CD4-positive, alpha-beta T cell (primary cell): Measurements from ENCODE around the gene MAJIN. TPM values are rescaled to one million over a fixed set of nuclear protein-coding genes. Genes with fewer than 3 reads are reported as not detected.

Experiments used
- ATAC-seq: fragments of 200-7000 bp; cut with Tn5 transposase; one replicate; pipeline ENCODE4 v1.10.0; 2022; ENCODE audit warnings: mild to moderate bottlenecking; ENCODE audit not compliant: poor library complexity
- CTCF ChIA-PET: fragments of 350-600 bp; sonication (Branson Sonifier 250); formaldehyde crosslinking; loops from one replicate; lab custom pipeline; 2021; ENCODE audit warnings: antibody characterized with exemption, inconsistent platforms; lab: Charles Lee
- POLR2A ChIA-PET: fragments of 350-600 bp; sonication (Branson Sonifier 250); formaldehyde crosslinking; loops from one replicate; lab custom pipeline; 2021; ENCODE audit warnings: antibody characterized with exemption, inconsistent platforms; lab: Charles Lee
- DNase-seq, 14 experiments: peaks; one replicate each; pipeline ENCODE4 v3.0.0-alpha.2; 2013 to 2020; ENCODE audit warnings: mixed read lengths in 2 of 14
- H3K27ac ChIP-seq, 2 donors: one replicate each; pipeline versions ENCODE4 v1.5.1 to v1.7.0; 2013; ENCODE audit warnings: low read length in 2 of 2, low read depth in 1 of 2, mild to moderate bottlenecking in 1 of 2
- H3K27me3 ChIP-seq, 2 experiments: 1 replicate in 1 of 2; 2 replicates in 1 of 2; pipeline versions ENCODE4 v1.6.1 to v1.7.0; 2013; ENCODE audit warnings: low read length in 2 of 2, control low read depth in 1 of 2, mild to moderate bottlenecking in 1 of 2, moderate library complexity in 1 of 2; ENCODE audit not compliant: insufficient read depth in 2 of 2, control insufficient read depth in 1 of 2
- H3K36me3 ChIP-seq: one replicate; pipeline ENCODE4 v1.6.1; 2013; ENCODE audit warnings: low read length, control low read depth; ENCODE audit not compliant: insufficient read depth
- H3K4me1 ChIP-seq: one replicate; pipeline ENCODE4 v1.6.1; 2013; ENCODE audit warnings: low read length, control low read depth; ENCODE audit not compliant: insufficient read depth
- H3K4me3 ChIP-seq: one replicate; pipeline ENCODE4 v1.5.1; 2013; ENCODE audit warnings: mild to moderate bottlenecking, low read length, moderate library complexity
- H3K9me3 ChIP-seq, 2 experiments: 1 replicate in 1 of 2; 2 replicates in 1 of 2; pipeline versions ENCODE4 v1.6.1 to v1.7.0; 2013; ENCODE audit warnings: low read length in 2 of 2, mild to moderate bottlenecking in 2 of 2, control low read depth in 1 of 2, moderate library complexity in 1 of 2; ENCODE audit not compliant: control insufficient read depth in 1 of 2, insufficient read depth in 1 of 2
- H3K27ac Mint-ChIP-seq: one replicate; pipeline ENCODE4 v1.8.0; 2020; ENCODE audit warnings: mixed read lengths
- H3K27me3 Mint-ChIP-seq: one replicate; pipeline ENCODE4 v1.8.0; 2021; ENCODE audit warnings: mixed read lengths
- H3K36me3 Mint-ChIP-seq: one replicate; pipeline ENCODE4 v1.8.0; 2021; ENCODE audit warnings: low read depth, mixed read lengths
- H3K4me1 Mint-ChIP-seq: one replicate; pipeline ENCODE4 v1.8.0; 2021; ENCODE audit warnings: low read depth, mixed read lengths
- H3K4me3 Mint-ChIP-seq: one replicate; pipeline ENCODE4 v1.8.0; 2020; ENCODE audit warnings: mild to moderate bottlenecking, mixed read lengths
- H3K9me3 Mint-ChIP-seq: one replicate; pipeline ENCODE4 v1.8.0; 2020; ENCODE audit warnings: mixed read lengths
- CTCF ChIP-seq: fragments of 200-600 bp; IDR thresholded peaks from one replicate; pipeline ENCODE4 v1.8.0; 2022; ENCODE audit warnings: antibody characterized with exemption, mild to moderate bottlenecking
- intact Hi-C, 2 experiments: fragments of 100-400 bp; cut with DNase I in 1 of 2; cut with micrococcal nuclease in 1 of 2; formaldehyde crosslinking; loops; one replicate each; pipeline versions ENCODE4 v1.15.1 to v1.9.0; 2023 to 2025; cut with DNase I, micrococcal nuclease
- total RNA-seq, 174 experiments: library from RNA in 2 of 174; stranded (reverse) in 2 of 174; gene quantifications; one replicate each; pipeline ENCODE4 v1.2.3 and lab custom pipeline; 2021 to 2026

MAJIN gene
- total RNA-seq, 2 experiments from 2014 or later = 0.50 to 0.55 TPM

- TF ChIP-seq CTCF = no peak
- DNase-seq = no peak
- ATAC-seq = no peak
- Mint-ChIP-seq H3K27me3 (no peaks in the 10 kb centered on the region), H3K27ac (no peak overlapping the region), H3K36me3 (peaks cover 42% of the 10 kb centered on the region), H3K9me3 (no peaks in the 10 kb centered on the region), H3K4me3 (no peak overlapping the region), H3K4me1 (no peaks in the 10 kb centered on the region)
- no peaks in the 10 kb centered on the region for H3K27me3 ChIP-seq
- ChIA-PET CTCF (no interaction called here), POLR2A (no interaction called here)
- no peaks in the 10 kb centered on the region for H3K9me3 ChIP-seq
- no peak overlapping the region for H3K27ac ChIP-seq
- H3K36me3 ChIP-seq = peaks cover 45% of the 10 kb centered on the region
- intact Hi-C loops = no loop called here
- no peaks in the 10 kb centered on the region for H3K4me1 ChIP-seq
- H3K4me3 ChIP-seq = no peak overlapping the region
Observed at GRCh38 chr11:64932324-64932723, 39.6 kb downstream of the MAJIN start.

- no peak for ATAC-seq
- no peak overlapping the region for H3K27ac ChIP-seq
- Mint-ChIP-seq H3K27me3 (no peaks in the 10 kb centered on the region), H3K9me3 (no peaks in the 10 kb centered on the region), H3K4me3 (no peak overlapping the region), H3K4me1 (no peaks in the 10 kb centered on the region), H3K36me3 (peaks cover 42% of the 10 kb centered on the region), H3K27ac (no peak overlapping the region)
- H3K4me1 ChIP-seq = peaks cover under 1% of the 10 kb centered on the region
- ChIA-PET POLR2A (no interaction called here), CTCF (no interaction called here)
- H3K4me3 ChIP-seq = no peak overlapping the region
- no peak for DNase-seq
- TF ChIP-seq CTCF = no peak
- H3K27me3 ChIP-seq = no peaks in the 10 kb centered on the region
- intact Hi-C loops = no loop called here
- peaks cover 45% of the 10 kb centered on the region for H3K36me3 ChIP-seq
- no peaks in the 10 kb centered on the region for H3K9me3 ChIP-seq
Observed at GRCh38 chr11:64931290-64931689, 40.6 kb downstream of the MAJIN start.

GRCh38 chr11:64930340-64930739 is 41.6 kb downstream of the MAJIN start:
- Histone ChIP-seq H3K4me1 (peaks cover 10% of the 10 kb centered on the region), H3K4me3 (no peak overlapping the region), H3K27me3 (no peaks in the 10 kb centered on the region), H3K9me3 (no peaks in the 10 kb centered on the region), H3K27ac (no peak overlapping the region), H3K36me3 (peaks cover 45% of the 10 kb centered on the region)
- Mint-ChIP-seq H3K27me3 (no peaks in the 10 kb centered on the region), H3K27ac (no peak overlapping the region), H3K36me3 (peaks cover 42% of the 10 kb centered on the region), H3K4me1 (no peaks in the 10 kb centered on the region), H3K9me3 (no peaks in the 10 kb centered on the region), H3K4me3 (no peak overlapping the region)
- intact Hi-C loops = no loop called here
- no peak for DNase-seq
- CTCF ChIA-PET = no interaction called here
- TF ChIP-seq CTCF = no peak
- ATAC-seq = no peak
- POLR2A ChIA-PET = no interaction called here
